ENCODE measurements around the gene SIGLEC5.
"Not testable (repeated sequence)": the region's sequence is repeated elsewhere in the genome, so short reads cannot be mapped to it uniquely, and the experiment has no call there.

- TF ChIP-seq CTCF, POLR2A (IDR thresholded peaks at IDR 0.05): not testable (repeated sequence)
Observed at GRCh38 chr19:51646730-51647129, 16.5 kb upstream of the SIGLEC5 start, which contains the start of gene SIGLEC14.

Data from body of pancreas (tissue), 4 donors.